OCI-LY1 (cell line): ENCODE measurements around the gene SAMD11.
A peak's percentile ranks its signal among the peaks of the same experiment; 100 is the strongest.

Source experiments
- H2AFZ ChIP-seq: fragments of 200-600 bp; sonication (generic), shearing (Covaris generic); 2 replicates; pipeline ENCODE4 v1.6.0; 2014; ENCODE audit warnings: antibody characterized with exemption, mild to moderate bottlenecking, low read length
- H3F3A ChIP-seq: fragments of 200-600 bp; sonication (generic), shearing (Covaris generic); 2 replicates; pipeline ENCODE4 v1.6.0; 2014; ENCODE audit warnings: mild to moderate bottlenecking, antibody characterized with exemption, low read length, moderate library complexity; ENCODE audit not compliant: insufficient read depth
- H3K27ac ChIP-seq: fragments of 200-600 bp; sonication (generic); 2 replicates; pipeline ENCODE4 v1.5.1; 2014; ENCODE audit warnings: low read length, mixed run types, mild to moderate bottlenecking, low read depth; ENCODE audit not compliant: poor library complexity, severe bottlenecking
- H3K27me3 ChIP-seq: fragments of 200-600 bp; sonication (generic); 2 replicates; pipeline ENCODE4 v1.6.0; 2014; ENCODE audit warnings: antibody characterized with exemption, mild to moderate bottlenecking, low read length, moderate library complexity; ENCODE audit not compliant: insufficient read depth
- H3K36me3 ChIP-seq: fragments of 200-600 bp; sonication (generic); 2 replicates; pipeline ENCODE4 v1.6.1; 2014; ENCODE audit warnings: mild to moderate bottlenecking, antibody characterized with exemption, low read length, moderate library complexity, mixed read lengths; ENCODE audit not compliant: insufficient read depth
- H3K4me1 ChIP-seq: fragments of 200-600 bp; sonication (generic); 2 replicates; pipeline ENCODE4 v1.5.1; 2014; ENCODE audit warnings: mild to moderate bottlenecking, low read length, moderate library complexity; ENCODE audit not compliant: insufficient read depth, severe bottlenecking
- H3K4me2 ChIP-seq: fragments of 200-600 bp; sonication (generic), shearing (Covaris generic); 2 replicates; pipeline ENCODE4 v1.6.1; 2014; ENCODE audit warnings: low read length
- H3K4me3 ChIP-seq: fragments of 200-600 bp; sonication (generic); 2 replicates; pipeline ENCODE4 v1.5.1; 2014; ENCODE audit warnings: low read length, low read depth, mild to moderate bottlenecking, mixed read lengths; ENCODE audit not compliant: poor library complexity, severe bottlenecking
- H3K79me2 ChIP-seq: fragments of 200-600 bp; shearing (Covaris generic); 2 replicates; pipeline ENCODE4 v1.6.1; 2016; ENCODE audit warnings: mixed run types, low read length, mixed read lengths; ENCODE audit not compliant: insufficient read depth
- H3K9ac ChIP-seq: fragments of 200-600 bp; sonication (generic), shearing (Covaris generic); 2 replicates; pipeline ENCODE4 v1.6.1; 2014; ENCODE audit warnings: mild to moderate bottlenecking, low read length, mixed read lengths
- H3K9me2 ChIP-seq: fragments of 200-600 bp; sonication (generic), shearing (Covaris generic); 2 replicates; pipeline ENCODE4 v1.6.1; 2014; ENCODE audit warnings: low read depth, mild to moderate bottlenecking, low read length, mixed read lengths
- H3K9me3 ChIP-seq: fragments of 200-600 bp; shearing (Covaris generic); 2 replicates; pipeline ENCODE4 v1.6.1; 2014; ENCODE audit warnings: low read length, mixed read lengths
- H4K20me1 ChIP-seq: fragments of 200-600 bp; sonication (generic), shearing (Covaris generic); 2 replicates; pipeline ENCODE4 v1.6.0; 2016; ENCODE audit warnings: mild to moderate bottlenecking, low read length; ENCODE audit not compliant: insufficient read depth
- EZH2 ChIP-seq: fragments of 200-600 bp; sonication (generic), shearing (Covaris generic); IDR thresholded peaks from 2 replicates; pipeline ENCODE4 v1.8.0; 2017; ENCODE audit warnings: borderline replicate concordance, mixed run types, mild to moderate bottlenecking, antibody characterized with exemption, low read length, moderate library complexity, mixed read lengths
- TF ChIP-seq, protein P1 (sequence below): fragments of 200-600 bp; sonication (generic), shearing (Covaris generic); IDR thresholded peaks from 2 replicates; pipeline ENCODE4 v1.5.1; 2017; ENCODE audit warnings: mild to moderate bottlenecking, antibody characterized with exemption, low read length, moderate library complexity, mixed read lengths

Gene SAMD11

DNA sequence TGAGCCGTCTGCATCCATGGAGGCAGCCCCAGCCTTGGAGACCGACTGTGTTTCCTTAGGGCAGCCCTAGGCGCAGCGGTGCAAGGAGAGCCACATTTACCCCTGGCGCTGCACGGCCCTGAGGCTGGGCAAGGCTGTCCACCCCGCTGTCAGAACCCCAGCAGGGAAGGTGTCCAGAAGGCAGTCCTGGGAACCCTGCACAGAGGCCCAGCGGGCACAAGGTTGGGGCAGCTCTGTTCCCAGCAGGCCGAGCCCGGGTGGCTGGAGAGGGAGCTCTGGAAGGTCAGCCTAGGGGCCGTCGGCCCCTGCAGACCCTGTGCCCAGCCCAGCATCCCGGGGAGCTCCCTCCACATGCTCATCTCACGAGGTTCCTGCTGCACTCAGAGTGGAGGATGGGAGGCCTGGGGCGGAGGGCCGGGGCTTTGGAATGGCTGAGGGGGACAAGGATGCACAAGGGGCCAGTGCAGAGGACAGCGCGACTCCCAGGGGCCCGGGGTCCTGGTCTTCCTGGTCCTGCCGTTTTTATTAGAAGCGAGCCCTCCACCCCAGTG, 19.9 kb upstream of the SAMD11 start:
- no peaks in the 10 kb centered on the region for H3F3A ChIP-seq
- no peaks in the 10 kb centered on the region for H3K9me2 ChIP-seq
- H3K4me3 ChIP-seq = no peak overlapping the region
- TF ChIP-seq, protein P1, sequence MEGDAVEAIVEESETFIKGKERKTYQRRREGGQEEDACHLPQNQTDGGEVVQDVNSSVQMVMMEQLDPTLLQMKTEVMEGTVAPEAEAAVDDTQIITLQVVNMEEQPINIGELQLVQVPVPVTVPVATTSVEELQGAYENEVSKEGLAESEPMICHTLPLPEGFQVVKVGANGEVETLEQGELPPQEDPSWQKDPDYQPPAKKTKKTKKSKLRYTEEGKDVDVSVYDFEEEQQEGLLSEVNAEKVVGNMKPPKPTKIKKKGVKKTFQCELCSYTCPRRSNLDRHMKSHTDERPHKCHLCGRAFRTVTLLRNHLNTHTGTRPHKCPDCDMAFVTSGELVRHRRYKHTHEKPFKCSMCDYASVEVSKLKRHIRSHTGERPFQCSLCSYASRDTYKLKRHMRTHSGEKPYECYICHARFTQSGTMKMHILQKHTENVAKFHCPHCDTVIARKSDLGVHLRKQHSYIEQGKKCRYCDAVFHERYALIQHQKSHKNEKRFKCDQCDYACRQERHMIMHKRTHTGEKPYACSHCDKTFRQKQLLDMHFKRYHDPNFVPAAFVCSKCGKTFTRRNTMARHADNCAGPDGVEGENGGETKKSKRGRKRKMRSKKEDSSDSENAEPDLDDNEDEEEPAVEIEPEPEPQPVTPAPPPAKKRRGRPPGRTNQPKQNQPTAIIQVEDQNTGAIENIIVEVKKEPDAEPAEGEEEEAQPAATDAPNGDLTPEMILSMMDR = no peak
- TF ChIP-seq EZH2 = no peak
- H3K4me1 ChIP-seq = peaks cover 6% of the 10 kb centered on the region
- no peak overlapping the region for H3K9ac ChIP-seq
- H3K79me2 ChIP-seq = no peaks in the 10 kb centered on the region
- peaks cover 11% of the 10 kb centered on the region; the same call in 1 of the 2 replicates for H3K27me3 ChIP-seq
- no peaks in the 10 kb centered on the region for H3K36me3 ChIP-seq
- H2AFZ ChIP-seq = no peak overlapping the region
- no peak overlapping the region for H3K4me2 ChIP-seq
- no peaks in the 10 kb centered on the region for H4K20me1 ChIP-seq
- no peak overlapping the region for H3K27ac ChIP-seq
- no peaks in the 10 kb centered on the region for H3K9me3 ChIP-seq

DNA sequence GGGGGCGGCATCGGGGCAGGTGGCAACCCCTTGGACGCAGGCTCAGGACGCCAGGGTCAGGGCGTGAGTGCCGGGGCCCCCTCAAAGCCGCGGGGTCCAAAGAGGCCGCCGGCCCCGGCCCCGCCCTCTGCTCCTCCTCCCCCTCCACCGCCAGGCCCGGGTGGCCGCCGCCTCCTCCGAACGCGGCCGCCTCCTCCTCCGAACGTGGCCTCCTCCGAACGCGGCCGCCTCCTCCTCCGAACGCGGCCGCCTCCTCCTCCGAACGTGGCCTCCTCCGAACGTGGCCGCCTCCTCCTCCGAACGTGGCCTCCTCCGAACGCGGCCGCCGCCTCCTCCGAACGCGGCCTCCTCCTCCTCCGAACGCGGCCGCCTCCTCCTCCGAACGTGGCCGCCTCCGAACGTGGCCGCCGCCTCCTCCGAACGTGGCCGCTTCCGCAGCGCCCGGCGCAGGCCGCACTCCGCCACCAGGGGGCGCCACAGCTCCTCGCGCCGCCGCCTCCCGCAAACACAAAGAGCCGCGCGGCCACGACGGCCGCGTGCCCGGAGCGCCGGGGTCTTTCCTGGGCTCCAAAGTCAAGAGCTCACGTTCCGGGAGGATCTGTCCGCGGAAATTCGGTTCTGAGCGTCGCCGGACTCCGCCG, 19.3 kb upstream of the SAMD11 start:
- Histone ChIP-seq H3K27me3 (peaks cover 11% of the 10 kb centered on the region; the same call in 1 of the 2 replicates), H3K4me2 (peak overlapping the region; percentile 57), H3K79me2 (no peaks in the 10 kb centered on the region), H4K20me1 (no peaks in the 10 kb centered on the region), H3K4me3 (peak overlapping the region; percentile 55), H3K27ac (no peak overlapping the region), H3K36me3 (no peaks in the 10 kb centered on the region), H3K4me1 (peaks cover 6% of the 10 kb centered on the region), H3F3A (no peaks in the 10 kb centered on the region), H3K9ac (peak overlapping the region; percentile 10; the same call in 1 of the 2 replicates), H3K9me2 (no peaks in the 10 kb centered on the region), H3K9me3 (no peaks in the 10 kb centered on the region), H2AFZ (no peak overlapping the region)
- TF ChIP-seq EZH2 = no peak
- TF ChIP-seq, protein P1 = peak; percentile 75

DNA sequence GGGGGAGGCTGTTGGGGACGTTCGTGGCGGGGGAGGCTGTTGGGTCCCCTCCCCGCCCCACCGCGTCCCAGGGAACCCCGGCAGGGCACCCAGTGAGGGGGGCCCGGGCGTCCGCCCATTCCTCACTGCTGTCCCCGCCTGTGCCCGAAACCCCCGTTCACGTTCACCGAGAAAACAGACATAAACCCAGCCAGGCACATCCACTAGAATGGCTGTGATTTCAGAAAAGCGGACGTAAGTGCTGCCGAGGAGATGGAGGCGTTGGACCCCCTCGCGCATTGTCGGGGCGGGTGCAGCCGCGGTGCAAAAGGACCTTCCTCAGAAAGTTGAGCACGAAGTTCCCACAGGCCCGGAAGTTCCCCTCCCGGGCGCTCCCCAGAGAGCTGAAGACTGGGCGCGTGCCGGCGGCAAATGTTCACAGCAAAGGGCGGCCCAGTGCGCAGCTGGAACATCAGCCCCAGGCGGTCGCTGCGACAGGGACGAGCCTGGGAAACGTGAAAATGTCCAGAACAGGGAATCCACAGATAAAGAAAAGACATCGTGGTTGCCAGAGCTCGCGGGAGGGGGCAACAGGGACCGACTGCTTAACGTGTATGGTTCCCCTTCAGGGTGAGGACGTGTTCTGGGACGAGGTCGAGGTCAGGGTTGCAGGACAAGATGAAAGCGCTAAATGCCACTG, 18.5 kb upstream of the SAMD11 start:
- H3K36me3 ChIP-seq = no peaks in the 10 kb centered on the region
- H4K20me1 ChIP-seq = no peaks in the 10 kb centered on the region
- no peaks in the 10 kb centered on the region for H3K79me2 ChIP-seq
- H3K27me3 ChIP-seq = peaks cover 8% of the 10 kb centered on the region; the same call in 1 of the 2 replicates
- peaks cover 6% of the 10 kb centered on the region for H3K4me1 ChIP-seq
- H3K4me2 ChIP-seq = peak overlapping the region; percentile 27
- H2AFZ ChIP-seq = no peak overlapping the region
- H3K4me3 ChIP-seq = peak overlapping the region; percentile 55
- TF ChIP-seq EZH2 = no peak
- TF ChIP-seq, protein P1 = no peak
- H3K9ac ChIP-seq = no peak overlapping the region; the same call in 1 of the 2 replicates
- H3F3A ChIP-seq = no peaks in the 10 kb centered on the region
- H3K9me2 ChIP-seq = no peaks in the 10 kb centered on the region
- H3K9me3 ChIP-seq = no peaks in the 10 kb centered on the region
- H3K27ac ChIP-seq = no peak overlapping the region
